Measurements from ENCODE around the gene TCAF1.
"Not testable (repeated sequence)": the region's sequence is repeated elsewhere in the genome, so short reads cannot be mapped to it uniquely, and the experiment has no call there.

The TCAF1 gene

DNA sequence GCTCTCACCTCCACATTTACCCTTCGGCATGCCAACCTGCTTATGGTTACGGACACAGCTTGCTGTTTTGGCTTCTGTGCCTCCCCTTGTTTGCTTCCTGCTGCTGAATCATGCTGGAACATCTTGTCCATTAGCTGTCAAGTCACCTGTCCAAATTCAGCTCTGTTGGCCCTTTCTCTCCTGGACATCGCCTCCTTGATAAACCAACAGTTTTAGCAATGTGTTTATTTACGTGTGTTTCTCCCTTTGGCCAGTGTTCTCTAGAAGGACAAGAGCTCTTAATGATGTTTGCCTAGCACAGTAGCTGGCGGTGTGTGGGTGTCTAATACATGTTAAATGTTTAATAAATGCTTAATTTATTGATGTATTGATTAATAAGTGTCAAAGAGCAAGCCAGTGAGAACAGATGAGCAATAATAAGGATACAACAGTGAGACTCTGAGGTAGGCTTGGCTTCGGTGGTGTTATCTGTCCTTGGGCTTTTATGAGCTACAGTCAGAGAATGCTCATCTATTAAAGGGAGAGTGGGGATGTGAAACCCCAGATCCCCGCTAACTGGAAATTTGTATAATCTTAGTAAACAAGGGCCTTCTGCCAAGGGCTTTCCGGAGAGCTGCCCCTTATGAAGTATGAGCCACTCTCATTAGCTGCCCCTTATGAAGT, 85.4 kb downstream of the TCAF1 start:
- DNase-seq (ENCODE audit: extremely low spot score, insufficient read length, low read depth); FAIRE-seq: not testable (repeated sequence)

DNA sequence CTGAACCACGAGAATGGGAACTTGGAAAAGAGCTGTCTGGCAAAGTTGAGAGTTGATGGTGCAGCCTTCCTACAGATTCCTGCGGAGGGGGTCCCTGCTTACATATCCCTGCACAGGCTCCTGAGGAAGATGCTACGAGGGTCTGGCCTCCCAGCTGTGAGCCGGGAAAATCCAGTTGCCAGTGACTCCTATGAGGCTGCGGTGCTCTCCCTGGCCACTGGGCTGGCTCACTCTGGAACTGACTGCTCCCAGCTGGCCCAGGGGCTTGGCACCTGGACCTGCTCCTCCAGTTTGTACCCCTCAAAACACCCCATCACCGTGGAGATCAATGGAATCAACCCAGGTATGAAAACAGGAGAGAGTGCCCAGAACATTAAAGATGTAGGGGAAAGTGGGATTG, 91.3 kb downstream of the TCAF1 start:
- FAIRE-seq; DNase-seq (ENCODE audit: extremely low spot score, insufficient read length, low read depth): not testable (repeated sequence)

DNA sequence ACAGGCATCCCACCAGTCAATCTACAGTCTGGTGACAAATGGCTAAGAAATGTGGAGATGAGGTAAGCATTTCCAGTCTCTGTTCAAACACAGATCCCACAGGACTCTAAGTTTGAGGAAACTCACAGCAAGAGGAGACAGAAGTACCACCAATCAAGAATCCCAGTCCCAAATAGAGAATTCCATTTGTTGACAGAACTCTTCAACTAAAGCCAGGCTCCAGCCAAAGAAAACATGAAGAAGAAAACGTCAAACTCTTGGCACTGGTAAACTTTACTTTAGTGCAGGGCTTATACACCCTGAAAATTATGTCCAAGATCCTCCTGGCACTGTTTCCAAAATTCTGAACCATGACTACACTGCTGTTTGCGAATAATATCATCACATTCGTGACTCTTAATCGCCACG, 95.3 kb downstream of the TCAF1 start:
- FAIRE-seq; DNase-seq (ENCODE audit: extremely low spot score, insufficient read length, low read depth): not testable (repeated sequence)
